Measurements from ENCODE around the gene KLK4.

KLK4 gene

DNA sequence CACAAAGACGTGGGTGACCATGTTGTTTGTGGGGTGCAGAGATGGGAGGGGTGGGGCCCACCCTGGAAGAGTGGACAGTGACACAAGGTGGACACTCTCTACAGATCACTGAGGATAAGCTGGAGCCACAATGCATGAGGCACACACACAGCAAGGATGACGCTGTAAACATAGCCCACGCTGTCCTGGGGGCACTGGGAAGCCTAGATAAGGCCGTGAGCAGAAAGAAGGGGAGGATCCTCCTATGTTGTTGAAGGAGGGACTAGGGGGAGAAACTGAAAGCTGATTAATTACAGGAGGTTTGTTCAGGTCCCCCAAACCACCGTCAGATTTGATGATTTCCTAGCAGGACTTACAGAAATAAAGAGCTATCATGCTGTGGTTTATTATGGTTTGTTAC lies 32.3 kb downstream of the KLK4 start:
- DNase-seq, result no peak

DNA sequence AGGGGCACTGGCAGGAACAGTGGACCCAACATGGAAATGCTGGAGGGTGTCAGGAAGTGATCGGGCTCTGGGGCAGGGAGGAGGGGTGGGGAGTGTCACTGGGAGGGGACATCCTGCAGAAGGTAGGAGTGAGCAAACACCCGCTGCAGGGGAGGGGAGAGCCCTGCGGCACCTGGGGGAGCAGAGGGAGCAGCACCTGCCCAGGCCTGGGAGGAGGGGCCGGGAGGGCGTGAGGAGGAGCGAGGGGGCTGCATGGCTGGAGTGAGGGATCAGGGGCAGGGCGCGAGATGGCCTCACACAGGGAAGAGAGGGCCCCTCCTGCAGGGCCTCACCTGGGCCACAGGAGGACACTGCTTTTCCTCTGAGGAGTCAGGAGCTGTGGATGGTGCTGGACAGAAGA lies 33.9 kb downstream of the KLK4 start:
- no peak for DNase-seq

DNA sequence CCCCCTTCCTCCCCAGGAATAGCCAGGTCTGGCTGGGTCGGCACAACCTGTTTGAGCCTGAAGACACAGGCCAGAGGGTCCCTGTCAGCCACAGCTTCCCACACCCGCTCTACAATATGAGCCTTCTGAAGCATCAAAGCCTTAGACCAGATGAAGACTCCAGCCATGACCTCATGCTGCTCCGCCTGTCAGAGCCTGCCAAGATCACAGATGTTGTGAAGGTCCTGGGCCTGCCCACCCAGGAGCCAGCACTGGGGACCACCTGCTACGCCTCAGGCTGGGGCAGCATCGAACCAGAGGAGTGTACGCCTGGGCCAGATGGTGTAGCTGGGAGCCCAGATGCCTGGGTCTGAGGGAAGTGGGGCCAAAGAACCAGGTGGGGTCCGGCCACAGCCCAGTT lies 34.7 kb downstream of the KLK4 start:
- DNase-seq, result no peak

DNA sequence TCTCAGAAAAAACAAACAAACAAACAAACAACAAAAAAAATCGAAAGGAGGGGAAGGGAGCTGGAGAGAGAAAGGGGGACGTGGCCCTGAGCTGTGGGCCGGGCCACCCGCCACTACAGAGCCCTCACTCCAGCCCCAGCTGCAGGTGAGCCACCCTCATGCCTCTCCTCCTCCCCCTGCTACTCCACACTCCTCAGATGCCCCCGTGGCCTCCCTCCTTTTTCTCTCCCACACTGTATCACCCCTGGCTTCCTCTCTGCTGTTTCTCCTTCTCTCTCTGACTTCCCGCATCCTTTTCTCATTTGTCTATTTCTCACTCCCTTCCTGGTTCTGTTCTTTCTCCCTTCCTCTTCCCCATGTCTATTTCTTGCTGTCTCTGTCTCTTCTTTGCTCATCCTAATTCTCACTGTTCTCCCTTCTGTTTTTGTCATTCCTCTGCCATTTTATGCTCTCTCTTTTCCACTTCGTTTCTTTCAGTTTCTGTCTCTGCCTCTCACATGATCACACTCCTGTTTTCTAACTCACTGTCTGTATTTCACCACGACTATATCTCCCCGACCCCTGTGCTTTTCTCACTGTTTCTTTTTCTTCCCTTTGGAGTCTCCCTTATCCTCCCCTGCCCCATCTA lies 35.3 kb downstream of the KLK4 start:
- DNase-seq, result no peak

DNA sequence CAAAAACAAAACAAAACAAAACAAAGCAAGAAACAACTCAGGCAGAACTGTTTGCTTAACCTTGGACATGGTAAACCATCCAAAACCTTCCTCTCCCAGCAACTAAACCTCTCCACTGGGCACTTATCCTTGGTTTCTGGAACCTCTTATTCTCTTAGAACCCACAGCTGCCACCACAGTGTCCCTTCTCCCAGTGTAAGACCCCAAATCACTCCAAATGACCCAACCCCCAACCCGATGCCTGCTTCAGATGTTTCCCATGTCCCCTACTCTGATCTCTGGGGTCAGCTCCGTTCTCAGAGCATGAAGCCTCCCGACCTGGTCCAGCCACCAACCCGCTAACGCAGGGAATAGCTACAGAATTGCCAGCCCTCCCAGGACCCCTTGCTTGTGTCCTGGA lies 37.0 kb downstream of the KLK4 start:
- no peak for DNase-seq

DNA sequence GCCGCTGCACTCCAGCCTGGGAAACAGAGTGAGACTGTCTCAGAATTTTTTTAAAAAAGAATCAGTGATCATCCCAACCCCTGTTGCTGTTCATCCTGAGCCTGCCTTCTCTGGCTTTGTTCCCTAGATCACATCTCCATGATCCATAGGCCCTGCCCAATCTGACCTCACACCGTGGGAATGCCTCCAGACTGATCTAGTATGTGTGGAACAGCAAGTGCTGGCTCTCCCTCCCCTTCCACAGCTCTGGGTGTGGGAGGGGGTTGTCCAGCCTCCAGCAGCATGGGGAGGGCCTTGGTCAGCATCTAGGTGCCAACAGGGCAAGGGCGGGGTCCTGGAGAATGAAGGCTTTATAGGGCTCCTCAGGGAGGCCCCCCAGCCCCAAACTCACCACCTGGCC lies 38.1 kb downstream of the KLK4 start, which contains the start of gene KLK2:
Gene KLK2, plus strand, starts transcription at position 384 of the 400 bp plus-strand sequence. CDS start 35 bp downstream, outside the sequence.
- DNase-seq, result no peak

DNA sequence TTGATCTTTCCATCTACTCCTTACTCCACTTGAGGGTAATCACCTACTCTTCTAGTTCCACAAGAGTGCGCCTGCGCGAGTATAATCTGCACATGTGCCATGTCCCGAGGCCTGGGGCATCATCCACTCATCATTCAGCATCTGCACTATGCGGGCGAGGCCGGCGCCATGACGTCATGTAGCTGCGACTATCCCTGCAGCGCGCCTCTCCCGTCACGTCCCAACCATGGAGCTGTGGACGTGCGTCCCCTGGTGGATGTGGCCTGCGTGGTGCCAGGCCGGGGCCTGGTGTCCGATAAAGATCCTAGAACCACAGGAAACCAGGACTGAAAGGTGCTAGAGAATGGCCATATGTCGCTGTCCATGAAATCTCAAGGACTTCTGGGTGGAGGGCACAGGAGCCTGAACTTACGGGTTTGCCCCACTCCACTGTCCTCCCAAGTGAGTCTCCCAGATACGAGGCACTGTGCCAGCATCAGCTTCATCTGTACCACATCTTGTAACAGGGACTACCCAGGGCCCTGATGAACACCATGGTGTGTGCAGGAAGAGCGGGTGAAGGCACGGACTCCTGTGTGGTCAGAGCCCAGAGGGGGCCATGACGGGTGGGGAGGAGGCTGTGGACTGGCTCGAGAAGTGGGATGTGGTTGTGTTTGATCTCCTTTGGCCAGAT lies 40.6 kb downstream of the KLK4 start:
- no peak for DNase-seq

DNA sequence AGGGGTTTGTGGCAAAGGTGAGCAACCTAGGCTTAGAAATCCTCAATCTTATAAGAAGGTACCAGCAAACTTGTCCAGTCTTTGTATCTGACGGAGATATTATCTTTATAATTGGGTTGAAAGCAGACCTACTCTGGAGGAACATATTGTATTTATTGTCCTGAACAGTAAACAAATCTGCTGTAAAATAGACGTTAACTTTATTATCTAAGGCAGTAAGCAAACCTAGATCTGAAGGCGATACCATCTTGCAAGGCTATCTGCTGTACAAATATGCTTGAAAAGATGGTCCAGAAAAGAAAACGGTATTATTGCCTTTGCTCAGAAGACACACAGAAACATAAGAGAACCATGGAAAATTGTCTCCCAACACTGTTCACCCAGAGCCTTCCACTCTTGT lies 41.7 kb downstream of the KLK4 start:
- no peak for DNase-seq

DNA sequence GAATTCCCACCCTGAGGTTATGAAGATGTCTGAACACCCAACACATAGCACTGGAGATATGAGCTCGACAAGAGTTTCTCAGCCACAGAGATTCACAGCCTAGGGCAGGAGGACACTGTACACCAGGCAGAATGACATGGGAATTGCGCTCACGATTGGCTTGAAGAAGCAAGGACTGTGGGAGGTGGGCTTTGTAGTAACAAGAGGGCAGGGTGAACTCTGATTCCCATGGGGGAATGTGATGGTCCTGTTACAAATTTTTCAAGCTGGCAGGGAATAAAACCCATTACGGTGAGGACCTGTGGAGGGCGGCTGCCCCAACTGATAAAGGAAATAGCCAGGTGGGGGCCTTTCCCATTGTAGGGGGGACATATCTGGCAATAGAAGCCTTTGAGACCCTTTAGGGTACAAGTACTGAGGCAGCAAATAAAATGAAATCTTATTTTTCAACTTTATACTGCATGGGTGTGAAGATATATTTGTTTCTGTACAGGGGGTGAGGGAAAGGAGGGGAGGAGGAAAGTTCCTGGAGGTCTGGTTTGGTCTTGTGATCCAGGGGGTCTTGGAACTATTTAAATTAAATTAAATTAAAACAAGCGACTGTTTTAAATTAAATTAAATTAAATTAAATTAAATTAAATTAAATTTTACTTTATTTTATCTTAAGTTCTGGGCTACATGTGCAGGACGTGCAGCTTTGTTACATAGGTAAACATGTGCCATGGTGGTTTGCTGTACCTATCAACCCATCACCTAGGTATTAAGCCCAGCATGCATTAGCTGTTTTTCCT lies 49.5 kb downstream of the KLK4 start:
- DNase-seq, result no peak

DNA sequence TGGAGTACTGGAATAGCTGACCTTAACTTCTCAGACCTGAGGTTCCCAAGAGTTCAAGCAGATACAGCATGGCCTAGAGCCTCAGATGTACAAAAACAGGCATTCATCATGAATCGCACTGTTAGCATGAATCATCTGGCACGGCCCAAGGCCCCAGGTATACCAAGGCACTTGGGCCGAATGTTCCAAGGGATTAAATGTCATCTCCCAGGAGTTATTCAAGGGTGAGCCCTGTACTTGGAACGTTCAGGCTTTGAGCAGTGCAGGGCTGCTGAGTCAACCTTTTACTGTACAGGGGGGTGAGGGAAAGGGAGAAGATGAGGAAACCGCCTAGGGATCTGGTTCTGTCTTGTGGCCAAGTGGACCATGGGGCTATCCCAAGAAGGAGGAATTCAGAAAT lies 50.2 kb downstream of the KLK4 start:
- DNase-seq, result no peak

DNA sequence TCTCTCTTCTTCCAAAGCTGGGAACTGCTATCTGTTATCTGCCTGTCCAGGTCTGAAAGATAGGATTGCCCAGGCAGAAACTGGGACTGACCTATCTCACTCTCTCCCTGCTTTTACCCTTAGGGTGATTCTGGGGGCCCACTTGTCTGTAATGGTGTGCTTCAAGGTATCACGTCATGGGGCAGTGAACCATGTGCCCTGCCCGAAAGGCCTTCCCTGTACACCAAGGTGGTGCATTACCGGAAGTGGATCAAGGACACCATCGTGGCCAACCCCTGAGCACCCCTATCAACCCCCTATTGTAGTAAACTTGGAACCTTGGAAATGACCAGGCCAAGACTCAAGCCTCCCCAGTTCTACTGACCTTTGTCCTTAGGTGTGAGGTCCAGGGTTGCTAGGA lies 51.3 kb downstream of the KLK4 start:
- DNase-seq, result no peak

DNA sequence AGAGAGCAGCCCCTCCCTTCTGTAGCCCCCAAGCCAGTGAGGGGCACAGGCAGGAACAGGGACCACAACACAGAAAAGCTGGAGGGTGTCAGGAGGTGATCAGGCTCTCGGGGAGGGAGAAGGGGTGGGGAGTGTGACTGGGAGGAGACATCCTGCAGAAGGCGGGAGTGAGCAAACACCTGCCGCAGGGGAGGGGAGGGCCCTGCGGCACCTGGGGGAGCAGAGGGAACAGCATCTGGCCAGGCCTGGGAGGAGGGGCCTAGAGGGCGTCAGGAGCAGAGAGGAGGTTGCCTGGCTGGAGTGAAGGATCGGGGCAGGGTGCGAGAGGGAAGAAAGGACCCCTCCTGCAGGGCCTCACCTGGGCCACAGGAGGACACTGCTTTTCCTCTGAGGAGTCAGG lies 52.3 kb downstream of the KLK4 start:
- DNase-seq, result no peak

DNA sequence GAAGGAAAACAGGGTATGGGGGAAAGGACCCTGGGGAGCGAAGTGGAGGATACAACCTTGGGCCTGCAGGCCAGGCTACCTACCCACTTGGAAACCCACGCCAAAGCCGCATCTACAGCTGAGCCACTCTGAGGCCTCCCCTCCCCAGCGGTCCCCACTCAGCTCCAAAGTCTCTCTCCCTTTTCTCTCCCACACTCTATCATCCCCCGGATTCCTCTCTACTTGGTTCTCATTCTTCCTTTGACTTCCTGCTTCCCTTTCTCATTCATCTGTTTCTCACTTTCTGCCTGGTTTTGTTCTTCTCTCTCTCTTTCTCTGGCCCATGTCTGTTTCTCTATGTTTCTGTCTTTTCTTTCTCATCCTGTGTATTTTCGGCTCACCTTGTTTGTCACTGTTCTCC lies 53.8 kb downstream of the KLK4 start:
- no peak for DNase-seq

Measured in activated effector memory CD4-positive, alpha-beta T cell treated with anti-CD3 and anti-CD28 coated beads, Interleukin-2, amount 50 U/mL, for 16 hours (primary cell).